Loucy (cell line): Measurements from ENCODE around the gene ACVR1B.

Experiments
- CTCF ChIP-seq: fragments of 200-600 bp; sonication (generic); conservative IDR thresholded peaks from 2 replicates; pipeline ENCODE4 v1.5.1; 2014; ENCODE audit warnings: mild to moderate bottlenecking, antibody characterized with exemption, low read length
- EZH2phosphoT487 ChIP-seq: fragments of 200-600 bp; IDR thresholded peaks from 2 replicates; pipeline ENCODE4 v1.6.1; 2018; ENCODE audit warnings: antibody characterized with exemption, mild to moderate bottlenecking, moderate library complexity, borderline replicate concordance

DNA sequence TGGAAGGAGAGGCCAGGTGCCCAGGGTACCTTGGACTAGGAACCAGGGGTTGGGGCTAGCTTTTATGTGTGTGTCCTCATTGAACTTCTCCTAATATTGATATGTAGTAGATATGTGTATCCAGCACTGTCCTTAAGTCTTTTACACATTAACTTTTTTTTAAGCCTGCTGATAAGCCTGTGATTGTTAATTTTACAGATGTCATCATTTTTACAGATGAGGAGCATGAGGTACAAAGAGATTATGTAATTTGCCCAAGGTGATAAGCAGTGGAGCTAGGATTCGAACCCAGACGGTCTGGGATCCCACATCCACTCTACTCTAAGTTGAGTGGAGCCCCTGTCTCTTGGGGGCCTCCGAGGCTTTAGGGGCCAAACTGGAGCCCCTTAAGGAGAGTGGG lies 89.5 kb downstream of the ACVR1B start:
- no peak for TF ChIP-seq CTCF
- no peak for TF ChIP-seq EZH2phosphoT487
